HG03280 (cell line): ENCODE measurements around the gene OVCH1.
"Not testable (repeated sequence)": the region's sequence is repeated elsewhere in the genome, so short reads cannot be mapped to it uniquely, and the experiment has no call there.

Source experiments
- ATAC-seq: cut with Tn5 transposase; IDR thresholded peaks from one replicate; pipeline ENCODE4 v1.9.1; 2021; ENCODE audit warnings: mild to moderate bottlenecking, moderate library complexity; ENCODE audit not compliant: unreplicated experiment

Gene OVCH1

DNA sequence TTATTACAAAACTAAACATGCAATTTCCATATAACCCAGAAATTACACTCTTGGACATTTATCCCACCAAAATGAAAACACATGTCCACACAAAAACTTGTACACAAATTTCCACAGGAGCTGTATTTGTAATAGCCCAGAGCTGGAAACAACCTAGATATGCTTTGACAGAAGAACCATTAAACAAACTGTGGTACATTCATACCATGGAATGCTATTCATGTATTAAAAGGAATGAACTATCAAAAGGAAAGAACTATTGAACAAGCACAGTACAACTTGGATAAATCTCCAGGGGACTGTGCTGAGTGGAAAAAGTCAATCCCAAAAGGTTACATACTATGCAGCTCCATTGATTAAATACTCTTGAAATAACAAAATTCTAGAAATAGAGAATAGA lies 80.7 kb downstream of the OVCH1 start:
- no peak for ATAC-seq

DNA sequence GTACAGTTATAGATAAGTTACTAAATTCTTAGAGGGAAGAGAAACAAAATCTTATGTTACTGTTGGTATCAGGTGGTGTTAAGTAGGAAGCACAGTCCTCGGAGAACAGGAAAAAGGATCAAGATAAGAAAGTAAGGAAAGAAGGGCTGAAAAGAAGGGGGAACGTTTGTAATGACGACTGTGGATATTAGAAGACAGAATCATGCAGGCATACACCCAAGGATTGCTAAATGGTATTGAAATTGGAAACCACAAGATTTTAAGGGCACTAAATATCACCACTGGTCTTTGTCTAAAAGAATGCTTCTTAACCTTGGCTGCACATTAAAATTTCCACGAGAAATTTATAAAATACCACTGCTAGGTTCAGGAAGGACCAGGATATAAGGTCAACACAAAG lies 82.4 kb downstream of the OVCH1 start:
- ATAC-seq, result no peak

DNA sequence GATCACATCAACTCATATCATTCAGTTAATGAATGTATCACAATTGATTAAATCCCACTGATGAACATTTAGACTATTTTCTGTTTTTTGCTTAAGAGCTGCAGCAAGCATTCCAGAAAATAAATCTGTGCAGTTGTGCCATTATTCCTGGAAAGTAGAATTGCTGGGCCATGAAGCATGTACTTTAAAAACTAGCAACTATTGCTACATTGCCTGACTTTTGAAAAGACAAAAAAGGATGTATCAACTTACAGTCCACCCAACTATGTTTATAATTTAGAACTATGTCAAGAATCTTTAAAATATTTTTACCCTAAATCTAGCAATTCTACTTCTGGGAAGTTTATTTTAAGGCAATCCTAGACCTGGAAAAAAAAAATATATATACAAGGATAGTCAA lies 83.1 kb downstream of the OVCH1 start:
- ATAC-seq, result no peak

GRCh38 chr12:29405561-29405960 lies 91.9 kb downstream of the OVCH1 start:
- no peak for ATAC-seq

GRCh38 chr12:29403991-29404390 lies 93.5 kb downstream of the OVCH1 start:
- no peak for ATAC-seq

DNA sequence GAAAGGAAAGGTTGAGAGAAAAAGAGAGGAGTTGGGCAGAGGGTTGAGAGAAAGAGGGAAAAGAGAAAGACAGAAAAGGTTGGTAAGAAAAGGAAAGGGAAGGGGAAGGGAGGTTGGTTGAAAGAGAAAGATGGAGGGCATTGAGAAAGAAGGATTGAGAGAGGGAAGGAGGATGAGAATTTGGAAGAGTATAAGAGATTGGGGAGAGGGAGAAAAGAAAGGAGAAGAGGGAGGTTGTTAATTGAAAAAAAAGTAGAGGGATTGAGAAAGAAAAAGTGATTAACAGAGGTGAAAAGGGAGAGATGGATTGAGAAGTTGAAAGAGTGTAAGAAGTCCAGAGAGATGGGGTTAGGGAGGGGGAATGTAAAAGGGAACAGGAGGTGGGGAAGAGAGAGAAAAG lies 95.0 kb downstream of the OVCH1 start:
- ATAC-seq, result no peak

- no peak for ATAC-seq
These were observed 99.0 kb downstream of the OVCH1 start for GRCh38 chr12:29398495-29398894.

DNA sequence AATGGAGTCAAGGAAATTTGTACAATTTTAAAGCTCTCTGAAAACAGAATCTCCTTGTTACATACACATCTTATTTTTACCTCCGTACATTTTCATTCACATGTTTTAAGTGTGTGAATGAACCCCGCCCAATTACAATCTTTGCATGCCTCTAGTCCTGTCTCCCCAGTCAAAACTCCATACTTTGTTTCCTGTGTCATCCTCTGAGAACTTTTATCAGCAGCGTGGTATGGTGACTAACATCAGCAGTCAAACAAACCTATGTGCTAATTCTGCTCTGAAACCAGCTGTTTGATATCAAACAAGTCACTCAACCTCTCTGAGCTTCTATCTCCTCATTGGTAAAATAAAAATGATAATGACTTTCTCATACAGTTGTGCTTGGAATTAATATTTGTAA lies 100.7 kb downstream of the OVCH1 start:
- ATAC-seq, result no peak

GRCh38 chr12:29395356-29395755 lies 102.1 kb downstream of the OVCH1 start:
- ATAC-seq, result no peak

DNA sequence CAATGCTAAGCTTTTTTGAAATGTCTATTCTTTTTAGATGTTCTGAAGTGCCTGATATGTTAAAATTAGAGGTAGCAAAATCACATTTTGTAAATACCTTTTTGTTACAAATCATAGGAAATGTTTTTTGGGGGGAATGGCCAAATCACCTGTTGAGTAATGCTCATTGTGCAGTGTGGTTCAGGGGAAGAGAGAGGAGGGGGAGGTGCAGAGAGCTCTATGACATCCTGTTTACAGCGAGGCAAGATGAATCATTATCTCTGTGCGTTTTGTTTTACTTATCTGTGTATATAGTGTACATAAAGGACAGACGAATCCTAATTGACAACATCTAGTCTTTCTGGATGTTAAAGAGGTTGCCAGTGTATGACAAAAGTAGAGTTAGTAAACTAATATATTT lies 107.1 kb downstream of the OVCH1 start:
- not testable (repeated sequence) for ATAC-seq

- no peak for ATAC-seq
These were observed 108.1 kb downstream of the OVCH1 start for GRCh38 chr12:29389295-29389919.

DNA sequence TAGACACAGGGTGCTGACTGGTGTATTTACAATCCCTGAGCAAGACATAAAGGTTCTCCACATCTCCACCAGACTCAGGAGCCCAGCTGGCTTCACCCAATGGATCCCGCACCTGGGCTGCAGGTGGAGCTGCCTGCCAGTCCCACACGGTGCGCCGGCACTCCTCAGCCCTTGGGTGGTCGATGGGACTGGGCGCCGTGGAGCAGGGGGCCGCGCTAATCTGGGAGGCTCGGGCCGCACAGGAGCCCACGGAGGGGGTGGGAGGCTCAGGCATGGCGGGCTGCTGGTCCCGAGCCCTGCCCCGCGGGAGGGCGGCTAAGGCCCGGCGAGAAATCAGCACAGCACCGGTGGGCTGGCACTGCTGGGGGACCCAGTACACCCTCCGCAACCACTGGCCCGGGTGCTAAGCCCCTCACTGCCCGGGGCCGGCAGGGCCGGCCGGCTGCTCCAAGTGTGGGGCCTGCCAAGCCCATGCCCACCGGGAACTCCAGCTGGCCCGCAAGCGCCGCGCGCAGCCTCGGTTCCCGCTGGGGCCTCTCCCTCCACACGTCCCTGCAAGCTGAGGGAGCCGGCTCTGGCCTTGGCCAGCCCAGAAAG lies 111.3 kb downstream of the OVCH1 start:
- ATAC-seq, result not testable (repeated sequence)

GRCh38 chr12:29385194-29385593 lies 112.3 kb downstream of the OVCH1 start:
- not testable (repeated sequence) for ATAC-seq

DNA sequence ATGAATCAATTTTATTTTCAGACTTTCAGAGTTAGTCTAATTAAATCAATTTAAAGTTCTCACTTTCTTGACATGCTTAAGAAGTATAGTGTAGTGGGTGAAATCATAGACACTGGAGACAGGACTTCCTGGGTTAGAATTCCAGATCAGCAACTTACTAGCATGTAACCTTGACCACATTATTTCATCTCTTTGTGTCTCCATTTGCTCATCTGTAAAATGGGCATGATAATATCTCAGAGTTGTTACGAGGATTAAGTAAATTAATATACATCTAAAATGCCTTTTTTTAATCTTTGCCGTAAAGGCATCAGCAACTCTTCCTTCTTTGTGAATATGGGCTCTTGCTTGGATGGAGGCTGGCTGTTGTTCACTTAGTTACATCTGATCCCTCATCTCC lies 115.2 kb downstream of the OVCH1 start:
- no peak for ATAC-seq

- ATAC-seq, result peak; percentile 95
These were observed 116.7 kb downstream of the OVCH1 start, which contains the start of gene ERGIC2 for GRCh38 chr12:29380536-29381523. Gene ERGIC2, minus strand, starts transcription at chr12:29381172. Its CDS starts 9,539 bp downstream, at chr12:29371633.
